OCI-LY1 (cell line): ENCODE results near the gene ZNF514.
"Not testable (repeated sequence)": the region's sequence is repeated elsewhere in the genome, so short reads cannot be mapped to it uniquely, and the experiment has no call there.

Experiments
- H2AFZ ChIP-seq: fragments of 200-600 bp; sonication (generic), shearing (Covaris generic); 2 replicates; pipeline ENCODE4 v1.6.0; 2014; ENCODE audit warnings: antibody characterized with exemption, mild to moderate bottlenecking, low read length
- H3F3A ChIP-seq: fragments of 200-600 bp; sonication (generic), shearing (Covaris generic); 2 replicates; pipeline ENCODE4 v1.6.0; 2014; ENCODE audit warnings: mild to moderate bottlenecking, antibody characterized with exemption, low read length, moderate library complexity; ENCODE audit not compliant: insufficient read depth
- H3K27ac ChIP-seq: fragments of 200-600 bp; sonication (generic); 2 replicates; pipeline ENCODE4 v1.5.1; 2014; ENCODE audit warnings: low read length, mixed run types, mild to moderate bottlenecking, low read depth; ENCODE audit not compliant: poor library complexity, severe bottlenecking
- H3K27me3 ChIP-seq: fragments of 200-600 bp; sonication (generic); 2 replicates; pipeline ENCODE4 v1.6.0; 2014; ENCODE audit warnings: antibody characterized with exemption, mild to moderate bottlenecking, low read length, moderate library complexity; ENCODE audit not compliant: insufficient read depth
- H3K36me3 ChIP-seq: fragments of 200-600 bp; sonication (generic); 2 replicates; pipeline ENCODE4 v1.6.1; 2014; ENCODE audit warnings: mild to moderate bottlenecking, antibody characterized with exemption, low read length, moderate library complexity, mixed read lengths; ENCODE audit not compliant: insufficient read depth
- H3K4me1 ChIP-seq: fragments of 200-600 bp; sonication (generic); 2 replicates; pipeline ENCODE4 v1.5.1; 2014; ENCODE audit warnings: mild to moderate bottlenecking, low read length, moderate library complexity; ENCODE audit not compliant: insufficient read depth, severe bottlenecking
- H3K4me2 ChIP-seq: fragments of 200-600 bp; sonication (generic), shearing (Covaris generic); 2 replicates; pipeline ENCODE4 v1.6.1; 2014; ENCODE audit warnings: low read length
- H3K4me3 ChIP-seq: fragments of 200-600 bp; sonication (generic); 2 replicates; pipeline ENCODE4 v1.5.1; 2014; ENCODE audit warnings: low read length, low read depth, mild to moderate bottlenecking, mixed read lengths; ENCODE audit not compliant: poor library complexity, severe bottlenecking
- H3K79me2 ChIP-seq: fragments of 200-600 bp; shearing (Covaris generic); 2 replicates; pipeline ENCODE4 v1.6.1; 2016; ENCODE audit warnings: mixed run types, low read length, mixed read lengths; ENCODE audit not compliant: insufficient read depth
- H3K9ac ChIP-seq: fragments of 200-600 bp; sonication (generic), shearing (Covaris generic); 2 replicates; pipeline ENCODE4 v1.6.1; 2014; ENCODE audit warnings: mild to moderate bottlenecking, low read length, mixed read lengths
- H3K9me2 ChIP-seq: fragments of 200-600 bp; sonication (generic), shearing (Covaris generic); 2 replicates; pipeline ENCODE4 v1.6.1; 2014; ENCODE audit warnings: low read depth, mild to moderate bottlenecking, low read length, mixed read lengths
- H3K9me3 ChIP-seq: fragments of 200-600 bp; shearing (Covaris generic); 2 replicates; pipeline ENCODE4 v1.6.1; 2014; ENCODE audit warnings: low read length, mixed read lengths
- H4K20me1 ChIP-seq: fragments of 200-600 bp; sonication (generic), shearing (Covaris generic); 2 replicates; pipeline ENCODE4 v1.6.0; 2016; ENCODE audit warnings: mild to moderate bottlenecking, low read length; ENCODE audit not compliant: insufficient read depth
- EZH2 ChIP-seq: fragments of 200-600 bp; sonication (generic), shearing (Covaris generic); IDR thresholded peaks from 2 replicates; pipeline ENCODE4 v1.8.0; 2017; ENCODE audit warnings: borderline replicate concordance, mixed run types, mild to moderate bottlenecking, antibody characterized with exemption, low read length, moderate library complexity, mixed read lengths
- TF ChIP-seq, protein P1 (sequence below): fragments of 200-600 bp; sonication (generic), shearing (Covaris generic); IDR thresholded peaks from 2 replicates; pipeline ENCODE4 v1.5.1; 2017; ENCODE audit warnings: mild to moderate bottlenecking, antibody characterized with exemption, low read length, moderate library complexity, mixed read lengths

The ZNF514 gene

DNA sequence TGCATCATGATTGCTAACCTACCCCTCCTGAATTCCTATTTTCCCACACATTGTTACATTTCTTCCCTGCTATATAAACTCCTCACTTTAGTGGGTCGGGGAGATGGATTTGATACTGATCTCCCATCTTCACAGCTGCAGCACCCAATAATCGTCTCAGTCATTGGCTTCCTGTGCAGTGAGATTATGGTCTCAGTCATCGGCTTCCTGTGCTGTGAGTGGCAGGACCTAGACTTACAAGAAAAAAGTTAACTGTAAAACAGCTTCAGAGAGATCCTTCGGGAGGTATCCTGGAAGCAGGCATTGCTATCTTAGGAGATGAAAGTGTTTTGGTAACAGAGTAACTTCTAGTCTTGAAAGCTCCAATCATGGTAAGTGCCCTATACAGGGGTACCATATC lies 44.3 kb upstream of the ZNF514 start:
- H3K27me3 ChIP-seq = no peaks in the 10 kb centered on the region
- H3F3A ChIP-seq = no peaks in the 10 kb centered on the region
- peaks cover 13% of the 10 kb centered on the region for H3K4me1 ChIP-seq
- no peaks in the 10 kb centered on the region for H4K20me1 ChIP-seq
- no peak overlapping the region for H3K9ac ChIP-seq
- H3K9me3 ChIP-seq = peaks cover 9% of the 10 kb centered on the region; the same call in 1 of the 2 replicates
- H3K36me3 ChIP-seq = peaks cover 9% of the 10 kb centered on the region
- no peaks in the 10 kb centered on the region for H3K79me2 ChIP-seq
- H3K4me2 ChIP-seq = no peak overlapping the region
- no peaks in the 10 kb centered on the region for H3K9me2 ChIP-seq
- H3K27ac ChIP-seq = no peak overlapping the region
- TF ChIP-seq, protein P1, sequence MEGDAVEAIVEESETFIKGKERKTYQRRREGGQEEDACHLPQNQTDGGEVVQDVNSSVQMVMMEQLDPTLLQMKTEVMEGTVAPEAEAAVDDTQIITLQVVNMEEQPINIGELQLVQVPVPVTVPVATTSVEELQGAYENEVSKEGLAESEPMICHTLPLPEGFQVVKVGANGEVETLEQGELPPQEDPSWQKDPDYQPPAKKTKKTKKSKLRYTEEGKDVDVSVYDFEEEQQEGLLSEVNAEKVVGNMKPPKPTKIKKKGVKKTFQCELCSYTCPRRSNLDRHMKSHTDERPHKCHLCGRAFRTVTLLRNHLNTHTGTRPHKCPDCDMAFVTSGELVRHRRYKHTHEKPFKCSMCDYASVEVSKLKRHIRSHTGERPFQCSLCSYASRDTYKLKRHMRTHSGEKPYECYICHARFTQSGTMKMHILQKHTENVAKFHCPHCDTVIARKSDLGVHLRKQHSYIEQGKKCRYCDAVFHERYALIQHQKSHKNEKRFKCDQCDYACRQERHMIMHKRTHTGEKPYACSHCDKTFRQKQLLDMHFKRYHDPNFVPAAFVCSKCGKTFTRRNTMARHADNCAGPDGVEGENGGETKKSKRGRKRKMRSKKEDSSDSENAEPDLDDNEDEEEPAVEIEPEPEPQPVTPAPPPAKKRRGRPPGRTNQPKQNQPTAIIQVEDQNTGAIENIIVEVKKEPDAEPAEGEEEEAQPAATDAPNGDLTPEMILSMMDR = no peak
- TF ChIP-seq EZH2 = no peak
- H3K4me3 ChIP-seq = no peak overlapping the region
- no peak overlapping the region for H2AFZ ChIP-seq

DNA sequence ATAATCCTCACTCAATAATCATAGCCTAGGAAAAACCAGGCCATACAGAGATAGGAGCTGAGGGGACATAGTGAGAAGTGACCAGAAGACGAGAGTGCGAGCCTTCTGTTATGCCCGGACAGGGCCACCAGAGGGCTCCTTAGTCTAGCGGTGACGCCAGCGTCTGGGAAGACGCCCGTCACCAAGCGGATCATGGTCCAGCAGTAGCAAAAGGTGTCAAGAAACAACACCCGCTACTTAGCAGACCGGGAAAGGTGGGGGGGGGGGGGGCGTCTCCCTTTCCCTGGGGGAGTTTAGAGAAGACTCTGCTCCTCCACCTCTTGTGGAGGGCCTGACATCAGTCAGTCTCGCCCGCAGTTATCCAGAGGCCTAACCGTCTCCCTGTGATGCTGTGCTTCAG lies 33.3 kb upstream of the ZNF514 start:
- not testable (repeated sequence) for H3K9me2 ChIP-seq

DNA sequence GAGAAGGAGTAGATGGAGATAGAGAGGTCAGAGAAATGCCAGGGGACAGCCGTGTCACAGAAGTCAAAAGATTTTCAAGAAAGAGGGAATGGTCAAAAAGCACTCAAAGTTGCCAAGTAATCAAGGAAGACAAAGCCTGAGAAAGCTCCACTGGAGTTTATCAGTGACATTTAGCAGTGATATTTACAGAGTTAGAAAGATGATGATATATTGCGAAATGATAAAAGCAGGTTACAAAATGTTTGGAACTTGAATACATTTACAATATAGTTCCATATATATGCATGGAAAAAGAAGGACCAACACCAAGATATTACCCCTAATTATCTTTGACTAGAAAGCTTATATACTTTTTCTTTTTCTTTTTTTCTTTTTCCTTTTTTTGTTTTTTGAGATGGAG lies 26.3 kb upstream of the ZNF514 start:
- peaks cover 14% of the 10 kb centered on the region for H3K9me3 ChIP-seq
- H2AFZ ChIP-seq = no peak overlapping the region
- no peaks in the 10 kb centered on the region for H3K27me3 ChIP-seq
- H3K9ac ChIP-seq = no peak overlapping the region
- H4K20me1 ChIP-seq = no peaks in the 10 kb centered on the region
- H3F3A ChIP-seq = no peaks in the 10 kb centered on the region
- H3K27ac ChIP-seq = no peak overlapping the region
- no peaks in the 10 kb centered on the region for H3K4me1 ChIP-seq
- no peak overlapping the region for H3K4me3 ChIP-seq
- TF ChIP-seq, protein P1 = no peak
- no peak for TF ChIP-seq EZH2
- H3K36me3 ChIP-seq = peaks cover 23% of the 10 kb centered on the region
- no peak overlapping the region for H3K4me2 ChIP-seq
- H3K9me2 ChIP-seq = no peaks in the 10 kb centered on the region
- no peaks in the 10 kb centered on the region for H3K79me2 ChIP-seq

More for the DNA sequence above, 33.3 kb upstream of the ZNF514 start:
- TF ChIP-seq, protein P1 = peak; percentile 19
- not testable (repeated sequence) for H4K20me1 ChIP-seq, H3K4me1 ChIP-seq, H3K79me2 ChIP-seq, H3K27ac ChIP-seq, H3F3A ChIP-seq, H2AFZ ChIP-seq, H3K4me3 ChIP-seq, H3K36me3 ChIP-seq, H3K9me3 ChIP-seq, H3K4me2 ChIP-seq, H3K27me3 ChIP-seq, H3K9ac ChIP-seq
